OCI-LY3 (cell line): ENCODE results near the gene IRF1.

Source experiments
- CTCF ChIP-seq: fragments of 200-600, 300-600 bp; sonication (generic); IDR thresholded peaks from 2 replicates; pipeline ENCODE4 v1.5.1; 2014; ENCODE audit warnings: antibody characterized with exemption, low read length, low read depth
- EZH2phosphoT487 ChIP-seq: fragments of 200-600 bp; shearing (Covaris generic); IDR thresholded peaks from 2 replicates; pipeline ENCODE4 v1.6.1; 2018; ENCODE audit warnings: antibody characterized with exemption, mixed run types, low read depth

- no peak for TF ChIP-seq CTCF
- TF ChIP-seq EZH2phosphoT487 = no peak
These were observed 46.5 kb downstream of the IRF1 start for GRCh38 chr5:132444061-132444460.
